KMS-11 (cell line): ENCODE measurements around the gene PTCH1.

Experiments used
- H2AFZ ChIP-seq: fragments of 200-600 bp; sonication (generic); 2 replicates; pipeline ENCODE4 v1.6.1; 2016; ENCODE audit warnings: antibody characterized with exemption, mixed run types, low read depth
- H3K27ac ChIP-seq: fragments of 200-600 bp; sonication (generic); 2 replicates; pipeline ENCODE4 v1.6.1; 2016; ENCODE audit warnings: mild to moderate bottlenecking, mixed run types
- H3K27me3 ChIP-seq: fragments of 200-600 bp; sonication (generic); 2 replicates; pipeline ENCODE4 v1.6.1; 2017; ENCODE audit warnings: mild to moderate bottlenecking, low read depth, mixed run types, moderate library complexity; ENCODE audit not compliant: insufficient read depth
- H3K36me3 ChIP-seq: fragments of 200-600 bp; sonication (generic); 2 replicates; pipeline ENCODE4 v1.6.1; 2017; ENCODE audit warnings: mild to moderate bottlenecking, mixed run types; ENCODE audit not compliant: insufficient read depth
- H3K4me1 ChIP-seq: fragments of 200-600 bp; sonication (generic); 2 replicates; pipeline ENCODE4 v1.6.1; 2016; ENCODE audit warnings: mild to moderate bottlenecking, low read depth, mixed run types; ENCODE audit not compliant: poor library complexity, severe bottlenecking
- H3K4me2 ChIP-seq: fragments of 200-600 bp; sonication (generic); 2 replicates; pipeline ENCODE4 v1.7.0; 2016; ENCODE audit warnings: mild to moderate bottlenecking, mixed run types
- H3K4me3 ChIP-seq: fragments of 200-600 bp; sonication (generic); IDR thresholded peaks from 2 replicates; pipeline ENCODE4 v1.6.1; 2017; ENCODE audit warnings: low read depth, low read length, mixed read lengths; ENCODE audit not compliant: insufficient read depth
- H3K79me2 ChIP-seq: fragments of 200-600 bp; sonication (generic); 2 replicates; pipeline ENCODE4 v1.6.1; 2016; ENCODE audit warnings: low read depth, mixed run types; ENCODE audit not compliant: insufficient read depth
- H3K9ac ChIP-seq: fragments of 200-600 bp; sonication (generic); 2 replicates; pipeline ENCODE4 v1.6.1; 2016; ENCODE audit warnings: mild to moderate bottlenecking, mixed run types
- H4K20me1 ChIP-seq: fragments of 200-600 bp; sonication (generic); 2 replicates; pipeline ENCODE4 v1.6.1; 2016; ENCODE audit warnings: mild to moderate bottlenecking, mixed run types; ENCODE audit not compliant: insufficient read depth
- CTCF ChIP-seq: fragments of 200-600 bp; sonication (generic); conservative IDR thresholded peaks from 2 replicates; pipeline ENCODE4 v1.6.1; 2017; ENCODE audit warnings: low read depth, mild to moderate bottlenecking, antibody characterized with exemption, low read length, moderate library complexity, mixed read lengths

Gene PTCH1

GRCh38 chr9:95511952-95512708 lies 4.6 kb downstream of the PTCH1 start:
- TF ChIP-seq CTCF, result no peak
- Histone ChIP-seq H3K36me3 (no peaks in the 10 kb centered on the region), H3K79me2 (peaks cover 12% of the 10 kb centered on the region; the same call in 1 of the 2 replicates), H4K20me1 (no peaks in the 10 kb centered on the region), H3K4me3 (no peak overlapping the region), H3K27me3 (no peaks in the 10 kb centered on the region), H3K4me1 (peaks cover 14% of the 10 kb centered on the region), H3K27ac (no peak overlapping the region; the same call in 1 of the 2 replicates), H3K4me2 (peak overlapping the region; percentile 33), H3K9ac (peak overlapping the region; percentile 90; the same call in 1 of the 2 replicates), H2AFZ (peak overlapping the region; percentile 70; the same call in 1 of the 2 replicates)

GRCh38 chr9:95511616-95511931 lies 5.2 kb downstream of the PTCH1 start:
- Histone ChIP-seq H4K20me1 (no peaks in the 10 kb centered on the region), H3K4me2 (peak overlapping the region; percentile 33), H3K4me1 (peaks cover 11% of the 10 kb centered on the region), H3K4me3 (no peak overlapping the region), H2AFZ (peak overlapping the region; percentile 70), H3K9ac (peak overlapping the region; percentile 90), H3K27me3 (no peaks in the 10 kb centered on the region), H3K79me2 (peaks cover 12% of the 10 kb centered on the region; the same call in 1 of the 2 replicates), H3K27ac (peak overlapping the region; percentile 83), H3K36me3 (no peaks in the 10 kb centered on the region)
- no peak for TF ChIP-seq CTCF

- TF ChIP-seq CTCF, result no peak
- no peak overlapping the region for H3K4me3 ChIP-seq
- H3K36me3 ChIP-seq, result no peaks in the 10 kb centered on the region
- H4K20me1 ChIP-seq, result no peaks in the 10 kb centered on the region
- H3K27me3 ChIP-seq, result no peaks in the 10 kb centered on the region
- H3K9ac ChIP-seq, result peak overlapping the region; percentile 90
- peaks cover 12% of the 10 kb centered on the region; the same call in 1 of the 2 replicates for H3K79me2 ChIP-seq
- H3K4me1 ChIP-seq, result peaks cover 11% of the 10 kb centered on the region
- peak overlapping the region; percentile 70 for H2AFZ ChIP-seq
- peak overlapping the region; percentile 83 for H3K27ac ChIP-seq
- peak overlapping the region; percentile 92 for H3K4me2 ChIP-seq
Observed at GRCh38 chr9:95510709-95511615, 5.8 kb downstream of the PTCH1 start.

GRCh38 chr9:95509851-95510708 lies 6.7 kb downstream of the PTCH1 start:
- H3K27ac ChIP-seq, result peak overlapping the region; percentile 83
- H3K9ac ChIP-seq, result peak overlapping the region; percentile 90
- no peak for TF ChIP-seq CTCF
- H3K79me2 ChIP-seq, result peaks cover 16% of the 10 kb centered on the region; the same call in 1 of the 2 replicates
- H4K20me1 ChIP-seq, result no peaks in the 10 kb centered on the region
- H3K4me3 ChIP-seq, result no peak overlapping the region
- peak overlapping the region; percentile 58 for H2AFZ ChIP-seq
- H3K4me2 ChIP-seq, result peak overlapping the region; percentile 92
- H3K36me3 ChIP-seq, result no peaks in the 10 kb centered on the region
- peaks cover 13% of the 10 kb centered on the region for H3K4me1 ChIP-seq
- no peaks in the 10 kb centered on the region for H3K27me3 ChIP-seq
